Smooth muscle cell of bladder (primary cell): ENCODE measurements around the gene OR2A1. TPM values are rescaled to one million over a fixed set of nuclear protein-coding genes. Genes with fewer than 3 reads are reported as not detected.

Experiments used
- total RNA-seq: library from RNA; depleted of rRNA; stranded (reverse); fragments of >200 nt; gene quantifications from 2 replicates; pipeline ENCODE4 v1.2.3, GENCODE V29; 2014

Gene OR2A1, protein sequence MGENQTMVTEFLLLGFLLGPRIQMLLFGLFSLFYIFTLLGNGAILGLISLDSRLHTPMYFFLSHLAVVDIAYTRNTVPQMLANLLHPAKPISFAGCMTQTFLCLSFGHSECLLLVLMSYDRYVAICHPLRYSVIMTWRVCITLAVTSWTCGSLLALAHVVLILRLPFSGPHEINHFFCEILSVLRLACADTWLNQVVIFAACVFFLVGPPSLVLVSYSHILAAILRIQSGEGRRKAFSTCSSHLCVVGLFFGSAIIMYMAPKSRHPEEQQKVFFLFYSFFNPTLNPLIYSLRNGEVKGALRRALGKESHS
- not detected in 2 replicates for total RNA-seq

DNA sequence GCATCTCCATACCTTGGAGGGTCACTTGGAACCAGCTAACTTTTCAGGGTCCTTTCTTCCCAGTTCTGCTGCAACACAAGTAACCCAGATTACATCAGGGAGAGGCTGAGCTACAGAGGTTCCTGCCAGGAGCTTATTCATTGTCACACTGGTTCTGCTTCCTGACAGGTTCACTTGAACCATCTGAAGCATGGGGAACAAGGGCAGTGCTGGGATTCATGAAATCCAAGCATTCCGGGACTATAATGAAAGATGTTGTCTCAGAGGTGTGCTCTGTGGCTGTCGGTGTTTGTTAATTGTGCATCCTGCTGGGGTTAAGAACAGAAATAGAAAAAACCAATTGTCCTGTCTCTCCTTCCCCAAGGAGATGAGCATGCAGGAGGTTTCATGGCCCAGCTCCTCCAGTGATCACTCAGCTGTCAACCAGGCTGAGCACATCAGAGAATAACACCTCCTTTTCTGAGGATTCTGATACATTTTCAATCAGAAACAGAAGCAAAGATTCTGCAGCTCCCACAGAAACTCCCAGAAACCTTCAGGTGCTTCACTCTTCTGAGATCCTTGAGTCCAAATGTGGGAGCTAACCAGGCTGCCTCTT is at the start of gene OR2A1:
Gene OR2A1 (plus strand): TSS at position 548 of the 598 bp plus-strand sequence. CDS start 5,706 bp downstream, outside the sequence.

DNA sequence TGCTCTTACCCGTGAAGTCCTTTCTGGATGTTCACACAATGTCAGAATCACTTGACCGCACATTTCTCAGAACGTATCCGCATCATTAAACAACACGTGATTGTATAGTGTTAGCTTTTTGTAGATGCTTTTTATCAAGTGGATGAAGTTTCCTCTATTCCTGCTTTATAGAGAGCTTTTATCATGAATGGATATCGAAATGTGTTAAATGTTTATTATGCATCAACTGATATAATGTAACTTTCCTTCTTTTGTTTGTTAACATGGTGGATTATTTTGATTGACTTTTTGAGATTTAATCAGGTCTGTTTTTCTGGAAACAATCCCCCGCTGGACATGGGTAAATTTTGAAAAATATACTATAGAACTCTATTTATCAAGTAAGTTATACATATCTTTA is 47.5 kb upstream of the OR2A1 start, which contains the start of gene OR2A7:
Gene OR2A7 (minus strand): TSS at position 101 of the 400 bp plus-strand sequence. CDS start 5,164 bp downstream, outside the sequence.

DNA sequence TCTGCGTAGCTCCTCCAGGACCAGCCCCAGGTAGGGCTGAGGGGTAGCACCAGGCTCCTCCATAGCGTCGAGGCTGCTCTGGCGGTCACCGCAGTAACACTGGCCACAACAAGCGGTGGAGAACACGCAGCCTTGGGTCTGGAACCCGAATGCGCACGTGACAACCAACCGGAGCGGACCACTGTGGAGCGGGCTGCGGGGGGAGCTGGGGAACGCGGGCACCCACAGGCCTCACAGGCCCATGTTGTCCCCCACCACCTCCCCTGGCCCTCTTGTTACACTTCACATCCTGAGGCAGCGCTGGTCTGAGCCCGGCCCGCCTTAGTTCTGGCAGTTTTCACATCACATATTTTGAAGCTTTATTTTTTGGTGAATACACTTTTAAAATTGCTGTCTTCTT is 43.0 kb upstream of the OR2A1 start, which contains the start of gene CTAGE8:
Gene CTAGE8 (minus strand): TSS at position 101 of the 400 bp plus-strand sequence. CDS start 38 bp downstream, at position 63.

DNA sequence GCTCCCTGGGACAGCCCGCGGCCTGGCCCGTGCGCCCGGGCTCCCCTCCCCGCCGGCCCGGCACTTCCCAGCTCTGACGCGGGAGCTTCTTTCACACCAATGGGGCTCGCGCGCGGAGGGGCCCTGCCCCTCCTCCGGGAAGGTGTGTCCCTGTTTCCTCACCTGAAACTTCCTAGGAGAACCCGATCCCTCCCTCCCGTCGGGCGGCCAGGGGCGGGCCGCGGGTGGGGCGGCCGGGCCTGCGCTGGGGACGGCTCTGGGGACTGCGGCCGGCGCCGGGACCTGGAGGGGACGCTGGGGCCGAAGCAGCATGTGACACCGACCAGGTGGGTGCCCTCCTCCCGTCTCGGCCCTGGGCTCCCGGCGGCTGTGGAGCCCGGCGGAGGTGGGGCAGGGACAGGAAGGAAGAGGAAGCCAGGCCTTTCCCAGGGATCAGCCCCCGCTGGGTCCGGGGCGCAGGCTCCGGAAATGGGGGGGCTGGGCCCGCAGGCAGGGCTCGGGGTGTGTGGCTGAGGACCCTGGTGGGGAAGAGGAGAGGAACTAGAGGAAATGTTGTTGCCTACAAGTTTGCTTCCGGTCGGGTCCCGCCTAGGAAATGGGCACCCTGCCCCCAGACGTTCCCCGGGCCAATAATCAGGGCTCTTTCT is 43.1 kb downstream of the OR2A1 start, which contains the start of gene ARHGEF5:
Gene ARHGEF5 (plus strand): TSS at position 227 of the 647 bp plus-strand sequence. CDS start 7,268 bp downstream, outside the sequence.

Other genes with a start within 250 kb of the OR2A1 start
- gene OR2A25, start 242.6 kb upstream of the OR2A1 start, total RNA-seq = not detected in 2 replicates
- not detected in 2 replicates for gene OR2A12, start 226.1 kb upstream of the OR2A1 start, total RNA-seq
- gene OR2A2, start 202.8 kb upstream of the OR2A1 start, total RNA-seq = not detected in 2 replicates
- not detected in 2 replicates for gene OR2A14, start 189.2 kb upstream of the OR2A1 start, total RNA-seq
- gene CTAGE4, start 129.0 kb upstream of the OR2A1 start, total RNA-seq = 0.14 and 0.28 TPM in 2 replicates
- gene ARHGEF35, start 116.6 kb upstream of the OR2A1 start, total RNA-seq = 0.55 and 1.3 TPM in 2 replicates
- under 0.01 TPM in 1 of 2 replicates, not detected in the other for gene OR2A42, start 72.8 kb upstream of the OR2A1 start, total RNA-seq
- gene OR2A7, start 47.6 kb upstream of the OR2A1 start, total RNA-seq = 0.09 and 0.14 TPM in 2 replicates
- gene CTAGE8, start 43.1 kb upstream of the OR2A1 start, total RNA-seq = 0.28 TPM in 1 of 2 replicates, not detected in the other
- gene ARHGEF5, start 43.0 kb downstream of the OR2A1 start, total RNA-seq = 0.71 and 0.92 TPM in 2 replicates
- not detected in 2 replicates for gene NOBOX, start 91.3 kb downstream of the OR2A1 start, total RNA-seq